HG02763 (cell line): ENCODE results near the gene GLYAT.
"Not testable (repeated sequence)": the region's sequence is repeated elsewhere in the genome, so short reads cannot be mapped to it uniquely, and the experiment has no call there.

Experiments
- ATAC-seq: cut with Tn5 transposase; IDR thresholded peaks from one replicate; pipeline ENCODE4 v1.9.1; 2021; ENCODE audit warnings: mild to moderate bottlenecking, moderate library complexity; ENCODE audit not compliant: unreplicated experiment

GLYAT gene

DNA sequence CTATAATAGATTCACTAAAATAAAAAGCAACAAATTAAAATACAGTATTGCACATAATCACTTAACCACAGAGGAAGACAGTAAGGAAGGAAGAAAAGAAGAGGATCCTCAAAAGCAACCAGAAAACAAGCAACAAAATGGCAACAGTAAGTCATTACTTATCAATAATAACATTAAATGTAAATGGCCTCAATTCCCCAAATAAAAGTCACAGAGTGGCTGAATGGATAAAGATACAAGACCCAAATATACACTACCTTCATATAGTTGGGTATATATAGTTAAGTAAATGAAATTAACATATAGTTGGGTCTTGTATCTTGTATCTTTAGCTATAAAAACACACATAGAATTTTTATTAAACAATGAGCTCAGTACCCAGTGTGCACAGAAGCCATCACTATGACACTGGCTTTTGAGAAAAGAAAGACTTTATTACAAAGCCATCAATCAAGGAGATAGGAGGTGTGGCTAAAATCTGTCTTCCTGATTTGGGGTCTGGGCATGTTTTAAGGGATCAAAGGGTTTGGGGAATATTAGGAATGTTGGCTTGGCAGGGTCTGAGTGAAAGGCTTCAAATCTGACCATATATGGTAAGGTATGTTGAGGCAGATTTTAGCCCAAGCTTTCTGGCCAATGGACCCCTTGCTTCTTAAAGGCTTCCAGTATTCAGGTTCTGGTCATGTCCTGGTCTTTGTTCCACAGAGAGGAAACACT, 13.4 kb upstream of the GLYAT start:
- no peak for ATAC-seq

DNA sequence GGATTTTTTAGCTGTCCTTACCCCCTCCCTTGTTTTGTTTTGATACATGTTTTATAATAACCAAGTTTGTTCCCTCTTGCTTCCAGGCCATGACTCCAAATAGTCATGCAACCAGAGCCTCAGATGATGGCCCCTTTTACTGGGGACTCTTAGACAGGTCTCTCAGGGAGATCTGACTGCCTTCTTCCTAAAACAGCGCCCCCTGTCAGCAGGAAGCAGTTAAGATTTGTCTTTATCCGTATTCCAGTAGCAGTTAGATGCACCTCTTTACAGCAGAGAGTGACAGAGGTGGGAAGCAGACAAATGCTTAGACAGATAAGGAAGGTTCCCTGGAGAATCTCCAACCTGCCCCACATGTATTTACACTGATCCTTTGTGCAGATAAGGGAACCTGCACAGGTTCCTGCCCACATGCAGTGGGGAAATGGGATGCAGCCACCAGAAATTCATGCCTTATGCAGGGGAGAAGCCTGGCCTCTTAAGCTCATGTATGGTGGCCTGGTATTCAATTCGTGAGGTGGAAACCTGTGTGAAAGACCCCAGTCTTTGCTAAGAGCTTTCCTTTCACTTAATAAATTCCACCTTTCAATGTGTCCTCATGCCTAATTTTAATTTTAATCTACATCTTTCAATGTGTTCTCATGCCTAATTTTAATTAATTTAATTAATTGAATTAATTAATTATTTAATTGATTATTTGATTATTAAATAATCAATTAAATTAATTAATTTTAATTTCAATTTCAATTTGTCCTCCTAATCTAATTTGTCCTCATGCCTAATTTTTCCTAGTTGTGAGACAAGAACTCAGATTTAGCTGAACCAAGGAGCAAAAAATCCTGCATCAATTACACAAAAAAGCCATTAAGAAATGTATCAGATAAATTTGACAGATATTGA, 11.5 kb upstream of the GLYAT start:
- ATAC-seq, result no peak

DNA sequence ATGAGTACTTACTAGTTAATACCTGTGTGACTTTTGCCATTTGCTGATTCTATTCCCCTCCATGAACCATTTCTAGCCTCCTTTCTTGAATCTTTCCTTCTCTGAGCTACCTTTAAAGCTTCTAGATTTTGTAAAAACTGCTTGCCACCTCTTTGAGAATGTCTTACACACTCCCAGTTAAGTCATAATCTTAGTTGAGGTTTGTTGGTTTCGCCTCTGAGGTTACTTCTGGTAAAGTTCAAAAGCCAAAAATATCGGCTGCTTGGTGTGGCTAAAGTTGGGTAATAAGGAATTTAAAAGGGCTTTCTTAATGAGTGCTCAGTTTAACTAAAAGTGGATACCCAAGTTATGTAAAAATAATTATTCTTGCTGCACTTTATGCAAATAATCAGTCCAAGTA, 10.4 kb upstream of the GLYAT start:
- ATAC-seq, result no peak

DNA sequence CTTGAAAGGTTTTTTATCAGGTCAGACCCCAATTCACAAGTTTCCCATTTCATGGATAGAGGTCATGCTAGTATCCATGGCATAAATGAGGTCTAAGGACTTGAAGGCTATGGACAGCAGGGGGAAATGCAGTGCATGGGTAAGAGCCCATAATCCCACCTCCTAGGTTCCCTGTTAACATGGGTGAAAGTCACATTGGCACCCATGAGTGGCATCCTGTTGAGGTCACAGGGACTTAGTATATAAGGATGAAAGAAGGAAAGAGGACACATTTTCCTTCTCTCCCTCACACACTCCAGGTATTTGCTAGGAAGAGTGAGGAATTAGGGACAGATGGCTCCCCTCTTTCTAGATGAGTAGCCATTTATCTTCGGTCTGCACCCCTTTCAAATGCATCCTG, 9.4 kb upstream of the GLYAT start:
- ATAC-seq, result no peak

DNA sequence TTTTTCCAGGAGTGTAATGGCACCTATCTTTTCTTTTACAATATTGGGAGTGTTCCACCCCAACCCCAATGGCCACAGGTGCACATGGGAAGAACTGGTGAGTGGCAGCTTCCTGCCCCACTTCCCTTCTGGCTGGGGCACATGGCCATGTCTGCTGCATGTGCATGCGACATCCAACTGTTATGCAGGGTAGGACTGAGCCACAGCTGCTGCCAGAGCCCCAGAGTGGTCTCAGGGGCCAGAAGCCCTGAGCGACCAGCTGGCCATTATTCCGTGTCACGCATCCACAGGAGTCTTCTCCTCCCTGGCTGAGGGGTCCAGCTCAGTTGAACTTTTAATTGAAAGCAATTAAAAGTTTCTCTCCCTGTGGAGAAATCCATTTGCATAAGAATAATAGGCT, 8.7 kb upstream of the GLYAT start:
- ATAC-seq, result no peak

DNA sequence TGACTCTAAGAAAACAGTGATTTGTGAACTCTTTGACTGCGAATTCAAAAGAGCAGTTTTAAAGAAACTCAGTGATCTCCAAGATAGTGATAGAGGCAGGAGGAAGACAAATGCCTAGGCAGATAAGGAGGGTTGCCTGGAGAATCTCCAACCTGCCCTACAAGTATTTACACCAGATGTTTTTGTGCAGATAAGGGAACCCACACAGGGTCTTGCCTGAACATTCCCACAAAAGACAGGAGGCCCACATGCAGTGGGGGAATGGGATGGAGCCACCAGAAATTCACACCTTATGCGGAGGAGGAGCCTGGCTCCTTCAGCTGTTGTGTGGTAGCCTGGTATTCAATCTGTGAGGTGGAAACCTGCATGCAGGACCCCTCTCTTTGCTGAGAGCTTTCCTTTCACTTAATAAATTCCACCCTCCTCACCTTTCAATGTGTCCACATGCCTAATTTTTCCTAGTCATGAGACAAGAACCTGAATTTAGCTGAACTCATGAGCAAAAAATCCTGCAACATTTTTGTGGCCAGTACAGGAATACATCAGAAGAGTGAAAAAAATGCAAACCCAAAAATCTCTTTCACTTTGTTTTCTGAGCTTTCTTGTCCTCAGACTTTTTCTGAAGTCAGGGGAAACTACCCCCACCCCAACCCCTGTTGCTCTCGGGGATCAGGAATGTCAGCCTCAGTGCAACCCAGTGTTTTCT, 8.1 kb upstream of the GLYAT start:
- no peak for ATAC-seq

DNA sequence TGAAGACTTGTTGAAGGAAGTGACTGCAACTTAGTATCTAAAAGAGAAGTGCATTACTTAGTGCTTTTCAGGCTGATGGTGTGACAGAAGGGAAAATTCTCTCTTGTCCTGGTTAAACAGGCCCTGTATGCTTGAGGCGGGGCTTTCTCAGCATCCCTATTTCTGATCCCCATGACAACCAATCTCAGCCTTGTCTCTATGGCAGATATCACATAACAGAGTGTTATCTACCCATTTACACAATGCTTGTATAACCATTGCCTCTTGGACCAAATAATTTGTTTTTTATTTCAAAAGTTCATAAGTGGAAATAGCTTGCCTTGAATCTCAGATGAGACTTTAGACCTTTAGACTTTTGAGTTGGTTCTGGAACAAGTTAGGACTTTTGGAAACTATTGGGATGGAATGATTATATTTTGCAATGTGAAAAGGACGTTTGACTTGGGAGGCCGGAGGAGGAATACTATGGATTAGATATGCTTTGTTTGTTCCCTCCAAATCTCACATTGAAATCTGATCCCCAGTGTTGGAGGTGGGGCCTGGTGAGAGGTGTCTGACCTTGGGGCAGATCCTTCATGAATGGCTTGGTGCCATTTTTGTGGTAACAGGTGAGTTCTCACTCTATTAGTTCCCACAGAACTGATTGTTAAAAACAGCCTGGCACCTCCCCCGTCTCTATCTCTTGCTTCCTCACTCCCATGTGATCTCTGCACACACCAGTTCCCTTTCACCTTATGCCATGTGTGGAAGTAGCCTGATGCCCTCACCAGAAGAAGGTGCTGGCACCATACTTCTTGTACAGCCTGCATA, 3.1 kb upstream of the GLYAT start:
- ATAC-seq, result no peak

DNA sequence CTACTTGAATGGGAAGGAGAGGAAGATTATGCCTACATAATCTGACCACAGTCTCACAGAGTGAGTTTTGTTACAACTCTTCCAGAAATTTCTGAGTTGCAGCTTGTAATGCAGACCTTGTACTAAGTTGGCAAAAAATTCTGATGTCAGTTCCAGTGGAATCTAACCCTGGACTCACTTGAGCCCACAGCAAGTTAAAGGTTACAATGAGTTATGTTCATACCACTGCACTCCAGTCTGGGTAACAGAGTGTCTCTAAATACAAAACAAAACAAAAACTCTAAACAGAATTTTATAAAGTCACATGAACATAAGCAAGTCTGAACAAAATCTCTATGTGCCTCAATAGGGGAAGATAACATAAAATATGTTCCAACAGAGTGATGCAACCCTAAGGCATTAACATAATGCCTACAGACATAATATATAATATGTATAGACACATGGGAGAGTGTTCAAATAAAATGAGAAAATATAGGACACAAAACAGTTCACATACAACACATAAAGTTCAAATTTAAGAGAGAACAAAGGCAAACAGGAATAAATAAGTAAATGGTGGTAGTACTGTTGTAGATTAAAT, 1.1 kb downstream of the GLYAT start:
- ATAC-seq, result no peak

DNA sequence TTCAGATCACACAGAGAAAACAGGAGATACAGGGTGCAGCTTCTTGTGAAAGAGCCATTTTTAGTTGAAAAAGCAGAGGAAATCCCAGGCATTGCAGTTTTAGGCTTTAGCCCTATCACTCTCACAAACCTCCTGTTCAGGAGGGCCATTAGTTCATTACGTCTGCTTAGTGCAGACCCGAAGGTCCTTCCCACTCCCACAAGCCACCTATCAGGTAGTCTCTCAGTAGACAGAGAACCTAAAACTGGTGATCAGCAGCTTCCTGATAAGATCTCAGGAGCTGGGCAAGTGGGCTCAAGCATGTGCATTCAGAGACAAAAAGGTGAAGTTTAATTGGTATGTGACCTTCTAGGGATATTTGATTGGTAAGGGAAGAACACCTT, 4.3 kb downstream of the GLYAT start:
- ATAC-seq, result no peak

DNA sequence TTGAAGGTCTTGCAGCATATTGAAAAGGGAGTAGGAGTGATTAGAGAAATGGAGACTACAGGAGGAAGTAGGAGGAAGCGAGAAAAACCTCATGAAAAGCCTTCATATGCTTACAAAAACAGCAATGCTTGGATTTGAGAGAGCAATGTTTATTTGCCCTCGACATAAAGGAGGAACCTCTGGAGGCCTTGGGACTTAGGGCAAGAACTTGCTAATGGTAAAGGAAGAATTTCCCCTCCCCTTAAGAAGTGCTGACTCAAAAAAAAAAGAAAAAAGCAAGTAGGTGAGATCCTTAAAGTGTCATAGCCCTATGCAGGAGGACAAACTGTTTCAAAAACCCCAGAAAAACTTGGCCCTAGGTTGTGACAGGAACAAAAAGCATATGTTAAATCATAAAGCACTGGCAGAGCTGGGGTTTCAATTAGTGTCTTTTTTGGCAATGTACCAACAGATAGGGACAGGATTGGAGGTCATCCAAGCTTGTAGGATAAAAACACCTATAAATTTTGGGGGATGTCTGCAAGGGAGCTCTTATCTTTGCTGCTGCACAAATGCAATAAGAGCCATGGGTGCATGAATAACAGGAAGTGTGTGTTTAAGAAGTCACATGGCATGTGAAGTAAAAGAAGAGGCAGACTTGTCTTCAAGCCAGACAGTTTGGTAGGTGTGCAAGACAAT, 4.9 kb downstream of the GLYAT start:
- no peak for ATAC-seq

DNA sequence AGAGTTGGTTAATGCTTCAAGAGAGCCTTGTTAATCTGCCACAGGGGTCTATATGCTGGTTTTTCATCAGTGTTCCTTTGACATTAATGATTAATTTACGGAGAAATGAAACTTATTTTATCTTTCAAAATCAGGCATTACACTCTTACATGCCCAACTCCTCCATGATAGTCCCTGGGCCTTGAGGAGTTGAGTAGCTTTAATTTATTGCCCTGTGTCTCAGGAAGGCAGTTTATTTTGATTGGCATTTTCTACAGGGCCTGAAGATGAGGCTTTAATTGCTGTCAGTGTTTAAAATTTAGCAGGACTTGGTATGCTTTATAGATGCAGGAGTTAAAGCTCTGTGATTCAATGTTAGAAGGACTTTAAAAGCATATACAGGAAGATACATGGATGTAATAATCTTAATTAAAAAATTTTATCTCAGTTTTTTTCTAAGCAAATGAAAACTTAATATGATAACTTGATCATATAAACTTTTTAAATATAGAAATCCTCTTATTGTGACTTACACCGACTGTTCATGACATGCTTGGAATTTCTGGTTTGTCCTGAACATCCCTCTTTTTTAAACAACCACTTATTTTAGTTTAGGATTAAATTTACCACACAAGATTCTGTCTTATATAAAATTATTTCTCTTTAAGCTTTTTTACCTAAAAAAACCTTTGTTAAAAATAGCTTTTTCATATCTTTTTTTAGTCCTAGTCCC, 12.2 kb downstream of the GLYAT start:
- no peak for ATAC-seq

DNA sequence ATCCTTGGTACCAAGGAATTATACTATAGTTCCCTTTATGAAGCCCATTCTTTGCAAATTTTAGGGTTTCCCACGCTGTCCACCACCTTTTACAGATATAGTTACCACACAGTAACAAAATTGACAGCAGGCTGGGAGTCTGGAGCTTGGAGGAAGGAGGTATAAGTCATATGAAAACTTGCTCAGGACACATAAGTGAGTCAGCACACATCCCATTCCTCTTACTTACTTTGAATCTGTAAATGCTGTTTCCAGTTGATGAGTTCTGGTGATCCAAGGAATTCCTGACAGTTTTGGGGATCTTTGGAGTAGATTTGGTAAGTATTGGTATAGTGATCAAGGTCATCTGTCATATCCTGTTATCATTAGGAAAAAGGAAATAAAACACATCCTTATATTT, 19.2 kb downstream of the GLYAT start:
- no peak for ATAC-seq

DNA sequence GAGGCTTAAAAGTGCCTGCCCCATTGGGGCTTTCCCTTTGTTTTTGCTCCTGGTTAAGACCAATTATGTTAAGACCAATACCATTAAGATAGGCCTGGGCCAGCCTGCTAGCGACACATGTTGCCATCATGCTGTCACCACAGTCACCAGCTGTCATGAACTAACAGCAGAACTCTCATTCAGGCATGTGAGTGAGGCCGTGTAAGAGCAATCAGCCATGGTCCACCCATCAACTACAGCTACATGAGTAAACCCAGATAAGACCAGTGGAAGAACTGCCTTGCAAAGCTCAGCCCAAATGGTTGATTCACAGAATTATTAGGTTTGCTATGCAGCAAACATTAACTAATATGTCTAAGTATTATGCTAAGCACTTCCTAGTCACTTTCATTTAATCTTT, 19.9 kb downstream of the GLYAT start:
- ATAC-seq, result no peak

DNA sequence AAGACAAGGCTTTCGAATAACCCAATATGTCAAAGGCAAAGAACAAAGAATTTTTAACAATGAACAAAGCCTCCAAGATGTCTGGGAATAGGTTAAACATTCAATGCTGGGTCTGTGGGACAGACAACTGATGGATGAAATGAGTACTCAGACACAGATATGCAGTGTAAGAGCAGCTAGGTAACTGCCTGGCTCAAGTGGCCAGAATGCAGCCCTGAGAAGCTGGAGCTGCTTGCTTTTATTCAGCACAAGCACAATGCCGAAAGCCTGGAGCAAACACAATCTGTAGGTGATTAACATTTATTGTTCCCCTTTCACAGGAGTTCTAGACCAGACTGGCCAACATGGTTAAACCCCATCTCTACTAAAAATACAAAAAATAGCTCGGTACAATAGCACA, 24.0 kb downstream of the GLYAT start:
- ATAC-seq, result no peak

DNA sequence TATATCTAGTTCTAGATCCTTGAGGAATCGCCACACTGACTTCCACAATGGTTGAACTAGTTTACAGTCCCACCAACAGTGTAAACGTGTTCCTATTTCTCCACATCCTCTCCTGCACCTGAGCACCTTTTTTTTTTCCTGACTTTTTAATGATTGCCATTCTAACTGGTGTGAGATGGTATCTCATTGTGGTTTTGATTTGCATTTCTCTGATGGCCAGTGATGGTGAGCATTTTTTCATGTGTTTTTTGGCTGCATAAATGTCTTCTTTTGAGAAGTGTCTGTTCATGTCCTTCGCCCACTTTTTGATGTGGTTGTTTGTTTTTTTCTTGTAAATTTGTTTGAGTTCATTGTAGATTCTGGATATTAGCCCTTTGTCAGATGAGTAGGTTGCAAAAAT, 34.9 kb downstream of the GLYAT start:
- not testable (repeated sequence) for ATAC-seq

DNA sequence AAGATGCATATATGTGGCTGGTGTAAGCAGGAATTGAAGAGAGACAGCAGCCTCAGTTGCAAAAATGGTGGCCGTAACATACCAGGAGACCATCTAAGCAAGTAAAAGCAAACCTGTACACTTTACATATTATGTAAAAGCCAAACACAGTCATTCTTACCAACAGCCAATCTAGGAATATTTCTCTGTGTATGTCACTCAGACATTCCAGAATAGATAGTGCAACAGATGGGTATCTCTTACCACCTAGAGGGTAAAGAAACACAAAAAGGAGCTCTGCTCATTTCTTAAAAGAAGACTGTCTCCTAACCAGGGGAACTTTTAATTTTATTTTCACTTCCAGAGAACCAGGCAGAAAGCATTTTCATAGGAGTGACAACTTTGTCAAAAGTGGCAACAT, 38.7 kb downstream of the GLYAT start:
- no peak for ATAC-seq

DNA sequence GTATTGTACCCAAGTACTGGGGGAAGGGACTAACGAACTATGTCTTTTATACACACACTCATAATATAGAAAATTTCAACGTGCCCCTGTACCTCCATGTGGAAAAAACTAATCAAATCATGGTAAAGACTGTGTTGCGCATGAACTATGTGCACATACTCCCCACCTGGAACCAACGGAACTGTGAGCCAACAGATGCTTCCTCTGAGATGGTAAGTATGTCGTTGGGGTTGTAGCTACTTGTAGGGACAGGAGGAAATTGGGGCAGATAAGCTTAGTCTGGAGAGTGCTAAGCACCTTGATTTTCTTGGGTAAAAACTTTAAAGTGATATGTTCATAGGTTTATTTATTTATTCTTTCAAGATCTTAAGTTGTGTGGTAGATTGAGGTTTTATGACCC, 40.1 kb downstream of the GLYAT start:
- ATAC-seq, result no peak

DNA sequence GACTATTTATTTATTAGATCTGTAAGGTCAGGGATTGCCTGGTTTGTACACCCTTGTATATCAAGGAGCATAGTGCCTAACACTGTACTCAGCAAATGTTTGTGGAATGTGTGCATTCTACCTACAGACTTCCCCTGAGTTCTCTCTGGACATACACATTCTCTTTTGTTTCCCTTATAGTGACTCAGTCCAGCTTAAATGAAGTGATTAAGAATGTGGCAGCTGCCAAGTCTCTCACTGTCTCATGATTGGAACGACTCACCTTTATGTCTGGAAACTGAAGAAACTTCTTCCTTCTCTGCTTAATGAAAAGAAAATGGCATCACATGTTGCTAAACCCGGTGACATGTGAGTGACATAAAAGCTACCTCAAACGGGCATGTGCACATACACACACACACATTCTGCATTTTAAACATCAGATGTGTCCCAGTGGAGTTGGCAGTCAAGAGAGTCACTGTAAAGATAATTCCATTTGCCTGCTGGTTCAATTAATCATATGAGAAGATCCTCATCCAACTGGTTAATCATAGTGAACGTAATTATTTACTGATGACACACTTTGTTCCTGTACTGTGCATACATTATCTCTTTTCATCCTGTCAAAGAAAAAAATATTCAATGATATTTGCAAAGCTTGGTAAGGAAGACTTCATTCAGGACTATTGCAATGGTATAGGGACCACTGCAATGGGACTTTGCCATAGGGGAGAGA, 42.8 kb downstream of the GLYAT start:
- ATAC-seq, result no peak
